NCI-H2171 treated with DMSO at 0.1 percent for 48 hours (cell line): Measurements from ENCODE around the gene DPP6.

Experiments
- DNase-seq: peaks from one replicate; lab custom pipeline; 2025; lab: John Stamatoyannopoulos, UW

Gene DPP6

DNA sequence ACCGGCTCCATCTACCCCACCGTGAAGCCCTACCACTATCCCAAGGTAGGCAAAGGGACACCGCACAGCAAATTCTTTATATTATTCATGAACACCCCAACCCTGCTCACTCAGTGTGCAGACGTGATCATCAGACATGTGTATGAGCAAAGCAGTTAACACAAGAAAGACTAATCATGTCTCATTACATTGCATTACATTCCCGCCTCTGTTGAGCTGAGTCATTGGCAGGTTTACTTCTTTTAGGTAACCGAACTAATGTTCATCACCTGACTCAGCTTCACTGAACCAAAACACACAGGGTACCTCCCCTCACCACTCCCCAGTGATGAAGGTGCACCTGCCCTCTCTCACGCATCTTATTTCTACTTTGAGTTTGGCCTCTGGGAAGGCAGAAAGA lies 717.3 kb downstream of the DPP6 start:
- DNase-seq = no peak

DNA sequence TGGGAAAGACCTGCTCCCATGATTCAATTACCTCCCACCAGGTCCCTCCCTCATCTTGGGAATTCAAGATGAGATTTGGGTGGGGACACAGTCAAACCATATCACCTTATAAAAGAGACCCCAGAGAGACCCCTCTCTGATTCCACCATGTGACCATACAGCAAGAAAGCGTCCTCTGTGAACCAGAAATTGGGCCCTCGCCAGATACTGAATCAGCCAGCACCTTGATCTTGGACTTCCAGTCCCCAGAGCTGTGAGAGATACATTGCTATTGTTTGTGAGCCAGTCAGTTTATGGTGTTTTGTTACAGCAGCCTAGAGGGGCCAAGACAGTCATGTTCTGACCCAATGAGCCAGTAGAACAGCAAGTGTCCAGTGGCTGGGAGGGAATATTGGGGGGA lies 718.2 kb downstream of the DPP6 start:
- no peak for DNase-seq

DNA sequence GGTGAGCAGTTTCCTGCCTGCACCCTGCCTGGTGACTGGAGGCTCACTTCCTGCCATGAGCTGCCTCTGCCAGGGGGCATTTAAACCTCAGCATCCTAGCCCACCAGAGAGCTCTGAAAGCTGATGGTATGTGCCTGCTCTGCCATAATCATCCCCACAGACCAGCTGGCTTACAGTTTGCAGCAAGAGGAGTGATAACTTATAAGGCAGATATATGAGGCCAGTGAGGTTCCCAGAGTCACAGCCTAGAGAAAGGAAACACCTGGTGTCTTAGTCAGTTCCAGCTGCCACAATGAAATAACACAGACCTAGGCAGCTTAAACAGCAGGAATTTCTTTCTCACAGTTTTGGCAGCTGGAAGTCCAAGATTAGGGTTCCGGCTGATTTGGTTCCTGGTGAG lies 718.8 kb downstream of the DPP6 start:
- DNase-seq = no peak

GRCh38 chr7:154774303-154774969 lies 722.2 kb downstream of the DPP6 start:
- no peak for DNase-seq

GRCh38 chr7:154775681-154776080 lies 723.5 kb downstream of the DPP6 start:
- DNase-seq = no peak

GRCh38 chr7:154776350-154776749 lies 724.2 kb downstream of the DPP6 start:
- DNase-seq = no peak

GRCh38 chr7:154777023-154777422 lies 724.8 kb downstream of the DPP6 start:
- no peak for DNase-seq

DNA sequence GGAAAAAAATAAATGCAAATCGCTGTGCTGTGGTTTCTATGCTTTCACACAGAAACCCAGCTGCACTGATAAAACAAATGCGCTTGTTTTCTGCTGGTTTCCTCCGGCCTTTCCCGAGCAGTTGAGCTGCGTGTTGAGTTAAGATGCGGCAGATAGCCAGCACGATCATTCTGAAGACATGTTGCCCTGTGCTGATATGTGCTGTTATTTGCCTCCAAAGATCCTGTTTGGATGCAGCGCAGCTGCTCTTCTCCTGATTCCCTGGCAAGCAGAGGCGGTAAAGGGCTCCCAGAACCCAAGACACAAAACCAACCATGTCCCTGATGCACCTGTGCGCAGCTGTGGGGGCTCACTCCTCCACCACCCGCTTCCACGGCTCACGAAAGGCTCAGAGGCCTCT lies 725.3 kb downstream of the DPP6 start:
- DNase-seq = no peak

GRCh38 chr7:154777908-154778307 lies 725.7 kb downstream of the DPP6 start:
- no peak for DNase-seq

GRCh38 chr7:154781369-154782303 lies 729.4 kb downstream of the DPP6 start:
- no peak for DNase-seq

DNA sequence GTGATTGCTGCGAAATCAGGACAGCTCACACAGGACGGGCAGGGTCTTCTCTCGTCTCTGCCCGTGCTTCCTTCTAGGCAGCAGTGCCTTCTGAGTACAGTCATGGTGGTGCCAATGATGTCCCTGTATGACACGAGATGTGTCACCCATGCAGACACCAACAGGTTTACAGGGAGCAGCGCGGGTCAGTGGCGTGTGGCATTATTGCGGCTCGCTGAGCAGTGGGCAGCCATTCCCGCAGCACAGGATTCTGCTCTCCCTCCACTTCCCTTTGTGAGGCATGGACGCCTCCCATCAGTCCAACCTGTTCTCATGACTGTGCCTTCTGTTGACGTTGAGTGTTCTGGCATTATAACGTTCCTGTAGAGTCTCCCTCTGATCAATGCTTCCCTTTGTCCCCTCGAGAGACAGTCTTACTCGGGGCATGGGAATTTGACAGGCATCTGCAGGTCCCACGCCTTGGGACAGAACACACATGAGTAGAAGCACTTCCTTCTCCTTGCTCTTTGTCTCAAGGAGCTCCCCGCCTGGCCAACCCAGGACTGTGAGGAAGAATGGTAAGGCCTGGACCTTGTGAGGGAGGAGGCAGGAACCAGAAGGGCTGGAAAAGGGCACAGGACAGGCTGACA lies 731.2 kb downstream of the DPP6 start:
- no peak for DNase-seq

DNA sequence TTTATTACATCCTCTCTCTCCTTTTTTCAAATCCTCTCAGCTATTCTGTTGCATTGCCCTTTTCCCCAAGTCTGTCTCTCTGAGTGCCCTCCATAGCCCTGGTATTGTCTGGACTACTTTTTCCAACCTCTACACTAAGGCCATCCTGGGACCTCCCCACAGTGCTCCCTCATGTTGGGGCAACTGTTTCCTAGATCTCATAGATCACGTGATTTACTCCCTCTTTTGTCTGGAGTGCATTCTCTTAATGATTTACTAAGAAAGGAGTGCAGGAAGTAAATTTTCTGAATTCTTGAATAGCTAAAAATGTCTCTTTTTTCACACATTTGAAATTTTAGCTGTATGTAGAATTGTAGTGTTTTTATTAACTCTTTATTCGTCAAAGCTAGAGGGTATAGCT lies 733.7 kb downstream of the DPP6 start:
- no peak for DNase-seq

GRCh38 chr7:154789404-154789803 lies 737.2 kb downstream of the DPP6 start:
- DNase-seq = no peak

DNA sequence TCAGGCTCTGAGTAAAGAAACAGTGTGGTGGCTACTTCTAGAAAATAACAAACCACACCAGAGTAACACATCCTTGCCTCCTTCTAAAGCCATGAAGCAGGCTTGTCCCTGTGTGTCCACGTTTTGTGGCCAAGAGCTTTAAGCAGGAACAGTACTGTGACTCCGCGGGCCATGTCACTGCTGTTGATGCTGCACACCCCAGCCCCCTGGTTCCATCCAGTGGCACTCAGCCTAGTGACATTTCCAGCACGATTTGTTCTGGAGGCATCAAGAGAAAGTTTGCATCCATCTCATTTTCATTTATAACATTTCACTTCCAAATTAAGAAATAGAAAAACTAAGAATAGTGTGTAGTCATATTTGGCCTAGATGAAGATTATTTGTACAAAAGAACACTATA lies 739.4 kb downstream of the DPP6 start:
- DNase-seq = no peak

GRCh38 chr7:154792436-154793055 lies 740.3 kb downstream of the DPP6 start:
- DNase-seq = no peak

DNA sequence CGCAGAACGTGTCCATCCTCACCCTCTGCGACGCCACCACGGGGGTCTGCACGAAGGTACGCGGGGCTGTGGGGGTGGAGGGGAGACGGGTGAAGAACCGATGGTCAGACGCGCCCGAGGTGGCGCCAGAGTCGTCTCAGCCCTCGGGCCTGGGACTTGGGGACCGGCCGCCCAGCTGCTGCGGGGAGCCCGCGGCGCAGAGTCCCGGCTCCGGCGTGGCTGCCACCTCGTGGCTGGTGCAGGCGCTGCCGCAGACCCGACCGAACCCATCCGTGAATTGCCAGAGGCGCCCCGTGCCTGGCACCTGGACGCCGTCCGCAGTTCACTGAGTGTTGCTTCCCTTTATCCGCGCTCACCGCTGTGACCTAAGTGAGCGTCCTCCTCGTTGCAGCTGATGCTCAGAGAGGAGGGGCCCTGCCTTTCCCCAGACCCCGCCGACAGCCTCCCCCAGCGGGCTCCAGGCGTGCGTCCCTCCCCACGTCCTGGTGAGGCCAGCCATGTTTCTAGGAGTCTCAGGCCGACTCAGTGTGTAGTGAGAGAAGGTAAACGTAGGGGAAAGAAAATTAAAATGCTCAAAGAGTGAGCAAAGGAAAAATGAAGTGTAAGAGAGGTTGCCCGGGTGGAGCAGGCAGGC lies 742.1 kb downstream of the DPP6 start:
- no peak for DNase-seq

GRCh38 chr7:154795014-154795413 lies 742.8 kb downstream of the DPP6 start:
- DNase-seq = no peak

- DNase-seq = no peak
Measured at GRCh38 chr7:154795437-154795836, 743.2 kb downstream of the DPP6 start.

DNA sequence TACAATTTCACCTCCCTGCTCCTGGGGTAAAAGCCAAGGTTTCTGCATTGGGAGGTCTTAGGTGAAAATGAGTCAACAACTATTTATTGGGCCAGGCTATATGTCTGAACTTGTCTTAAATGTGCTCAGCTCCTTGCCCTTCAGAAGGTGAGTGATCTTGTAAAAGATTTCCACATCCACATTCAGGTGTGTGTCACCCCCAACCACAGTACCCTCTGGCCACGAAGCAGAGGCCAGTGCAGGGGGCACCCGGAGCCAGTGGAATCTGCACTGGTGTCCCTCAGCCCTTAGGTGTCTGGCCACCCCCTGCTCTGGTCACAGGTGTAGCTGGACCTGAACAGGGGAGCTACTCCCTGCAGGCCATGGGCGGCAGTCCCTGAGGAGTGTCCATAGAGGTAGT lies 752.3 kb downstream of the DPP6 start:
- no peak for DNase-seq

GRCh38 chr7:154812027-154812426 lies 759.8 kb downstream of the DPP6 start:
- no peak for DNase-seq

DNA sequence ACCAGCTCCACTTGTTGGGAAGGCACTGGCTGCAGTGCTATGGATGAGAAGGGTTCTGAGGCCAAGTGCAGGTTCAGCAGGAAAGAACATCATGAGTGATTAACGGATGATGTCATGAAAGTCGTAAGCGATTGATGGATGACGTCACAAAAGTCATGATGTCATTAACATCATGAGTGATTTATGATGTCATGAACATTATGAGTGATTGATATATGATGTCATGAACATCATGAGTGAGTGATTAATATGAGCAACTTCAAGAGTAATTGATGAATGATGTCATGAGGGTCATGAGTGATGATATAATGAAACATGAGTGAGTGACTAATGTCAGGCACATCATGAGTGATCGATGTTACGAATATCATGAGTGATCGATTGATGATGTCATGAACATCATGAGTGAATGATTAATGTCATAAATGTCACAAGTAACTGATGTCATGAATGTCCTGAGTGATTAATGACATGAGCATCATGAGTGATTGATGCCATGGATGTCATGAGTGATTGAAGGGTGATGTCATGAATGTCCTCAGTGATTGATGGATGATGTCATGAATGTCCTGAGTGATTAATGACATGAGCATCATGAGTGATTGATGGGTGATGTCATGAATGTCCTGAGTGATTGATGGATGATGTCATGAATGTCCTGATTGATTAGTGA lies 765.2 kb downstream of the DPP6 start:
- DNase-seq = no peak
